Left ventricle myocardium inferior (tissue), 1 donor: ENCODE data around the gene TP53BP1. TPM values are rescaled to one million over a fixed set of nuclear protein-coding genes. Genes with fewer than 3 reads are reported as not detected.
"Not testable (repeated sequence)": the region's sequence is repeated elsewhere in the genome, so short reads cannot be mapped to it uniquely, and the experiment has no call there.

ENCODE experiments used
- DNase-seq: peaks from one replicate; pipeline ENCODE4 v3.0.0-alpha.2; 2020
- H3K27ac ChIP-seq: fragments of 200-600 bp; replicated peaks from 2 replicates; pipeline ENCODE4 v1.8.0; 2021
- H3K27me3 ChIP-seq: fragments of 200-600 bp; 2 replicates; pipeline ENCODE4 v1.8.0; 2021; ENCODE audit warnings: low read depth
- H3K36me3 ChIP-seq: fragments of 200-600 bp; 2 replicates; pipeline ENCODE4 v1.8.0; 2021
- H3K4me1 ChIP-seq: fragments of 200-600 bp; 2 replicates; pipeline ENCODE4 v1.8.0; 2021
- H3K4me3 ChIP-seq: fragments of 200-600 bp; 2 replicates; pipeline ENCODE4 v1.8.0; 2021; ENCODE audit warnings: mild to moderate bottlenecking, moderate library complexity
- H3K9me3 ChIP-seq: fragments of 200-600 bp; replicated peaks from 2 replicates; pipeline ENCODE4 v1.8.0; 2021
- intact Hi-C: fragments of 100-400 bp; cut with micrococcal nuclease; formaldehyde crosslinking; loops from one replicate; pipeline ENCODE4 v1.11.0; 2022
- total RNA-seq: library from RNA; stranded (reverse); fragmentation: NEBNext Ultra II Directional; extraction: Animal tissue kit (Norgen Biotek cat#: 25700); gene quantifications from one replicate; pipeline ENCODE4 v1.2.1, GENCODE V29; 2021
- TF ChIP-seq, protein P1 (sequence below): fragments of 200-600 bp; IDR thresholded peaks from 2 replicates; pipeline ENCODE4 v1.8.0; 2021; ENCODE audit warnings: antibody characterized with exemption, mild to moderate bottlenecking, borderline replicate concordance
- donor health status: DM: no; HTN: yes; CAD: no; lungs with severe emphysema.

Gene TP53BP1
- total RNA-seq, 1 donor from 2014 or later, result 28.6 TPM

- H3K4me3 ChIP-seq, result no peak overlapping the region
- DNase-seq, result no peak
- H3K9me3 ChIP-seq, result no peaks in the 10 kb centered on the region
- no peak overlapping the region for H3K27ac ChIP-seq
- H3K4me1 ChIP-seq, result peaks cover 14% of the 10 kb centered on the region
- peaks cover 100% of the 10 kb centered on the region for H3K36me3 ChIP-seq
- intact Hi-C loops, result no loop called here
- no peaks in the 10 kb centered on the region for H3K27me3 ChIP-seq
- TF ChIP-seq, protein P1, sequence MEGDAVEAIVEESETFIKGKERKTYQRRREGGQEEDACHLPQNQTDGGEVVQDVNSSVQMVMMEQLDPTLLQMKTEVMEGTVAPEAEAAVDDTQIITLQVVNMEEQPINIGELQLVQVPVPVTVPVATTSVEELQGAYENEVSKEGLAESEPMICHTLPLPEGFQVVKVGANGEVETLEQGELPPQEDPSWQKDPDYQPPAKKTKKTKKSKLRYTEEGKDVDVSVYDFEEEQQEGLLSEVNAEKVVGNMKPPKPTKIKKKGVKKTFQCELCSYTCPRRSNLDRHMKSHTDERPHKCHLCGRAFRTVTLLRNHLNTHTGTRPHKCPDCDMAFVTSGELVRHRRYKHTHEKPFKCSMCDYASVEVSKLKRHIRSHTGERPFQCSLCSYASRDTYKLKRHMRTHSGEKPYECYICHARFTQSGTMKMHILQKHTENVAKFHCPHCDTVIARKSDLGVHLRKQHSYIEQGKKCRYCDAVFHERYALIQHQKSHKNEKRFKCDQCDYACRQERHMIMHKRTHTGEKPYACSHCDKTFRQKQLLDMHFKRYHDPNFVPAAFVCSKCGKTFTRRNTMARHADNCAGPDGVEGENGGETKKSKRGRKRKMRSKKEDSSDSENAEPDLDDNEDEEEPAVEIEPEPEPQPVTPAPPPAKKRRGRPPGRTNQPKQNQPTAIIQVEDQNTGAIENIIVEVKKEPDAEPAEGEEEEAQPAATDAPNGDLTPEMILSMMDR, result no peak
Observed at GRCh38 chr15:43404130-43404529, 88.8 kb downstream of the TP53BP1 start.

DNA sequence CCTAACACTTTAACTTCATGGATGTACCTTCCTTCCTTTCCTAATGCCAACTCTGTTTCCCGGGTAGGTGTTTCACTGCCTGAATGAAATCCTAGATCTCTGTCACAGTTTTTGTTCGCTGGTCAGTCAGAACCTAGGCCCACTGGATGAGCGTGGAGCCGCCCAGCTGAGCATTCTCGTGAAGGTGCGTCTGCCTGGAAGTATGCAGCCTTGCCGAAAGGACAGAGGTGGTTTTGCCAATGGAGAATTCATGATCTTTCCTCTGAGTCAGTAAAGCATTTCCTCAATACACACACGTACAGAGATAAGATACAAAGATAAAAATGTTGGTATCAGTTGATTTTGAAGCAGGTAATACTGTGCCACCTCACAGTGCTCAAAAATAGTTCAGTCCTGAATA, 89.3 kb downstream of the TP53BP1 start:
- H3K27me3 ChIP-seq, result no peaks in the 10 kb centered on the region
- no peak overlapping the region for H3K4me3 ChIP-seq
- no peaks in the 10 kb centered on the region for H3K9me3 ChIP-seq
- no peak for DNase-seq
- intact Hi-C loops, result no loop called here
- peaks cover 14% of the 10 kb centered on the region for H3K4me1 ChIP-seq
- no peak overlapping the region for H3K27ac ChIP-seq
- peaks cover 100% of the 10 kb centered on the region for H3K36me3 ChIP-seq
- TF ChIP-seq, protein P1, result no peak

DNA sequence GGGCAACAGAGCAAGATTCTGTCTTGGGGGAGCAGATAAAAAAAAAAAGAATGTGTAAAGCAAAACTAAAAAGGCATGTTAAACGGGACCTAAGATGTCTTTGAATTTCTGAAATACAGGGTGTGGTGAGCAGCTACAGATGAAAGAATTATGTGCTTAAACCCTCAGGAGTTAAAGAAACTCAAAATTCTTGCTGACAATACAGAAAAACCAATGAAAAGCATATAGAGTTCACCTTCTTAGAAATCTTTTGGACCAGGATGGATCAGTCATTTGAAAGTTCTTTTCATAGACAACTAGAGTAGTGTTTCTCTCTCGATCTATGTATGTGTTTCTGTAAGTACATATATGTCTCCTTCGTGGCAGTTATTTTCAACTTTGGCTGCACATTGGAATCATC, 90.7 kb downstream of the TP53BP1 start:
- peaks cover 14% of the 10 kb centered on the region for H3K4me1 ChIP-seq
- TF ChIP-seq, protein P1, result no peak
- H3K27me3 ChIP-seq, result no peaks in the 10 kb centered on the region
- H3K36me3 ChIP-seq, result peaks cover 100% of the 10 kb centered on the region
- H3K9me3 ChIP-seq, result no peaks in the 10 kb centered on the region
- no peak overlapping the region for H3K27ac ChIP-seq
- intact Hi-C loops, result no loop called here
- no peak for DNase-seq
- no peak overlapping the region for H3K4me3 ChIP-seq

DNA sequence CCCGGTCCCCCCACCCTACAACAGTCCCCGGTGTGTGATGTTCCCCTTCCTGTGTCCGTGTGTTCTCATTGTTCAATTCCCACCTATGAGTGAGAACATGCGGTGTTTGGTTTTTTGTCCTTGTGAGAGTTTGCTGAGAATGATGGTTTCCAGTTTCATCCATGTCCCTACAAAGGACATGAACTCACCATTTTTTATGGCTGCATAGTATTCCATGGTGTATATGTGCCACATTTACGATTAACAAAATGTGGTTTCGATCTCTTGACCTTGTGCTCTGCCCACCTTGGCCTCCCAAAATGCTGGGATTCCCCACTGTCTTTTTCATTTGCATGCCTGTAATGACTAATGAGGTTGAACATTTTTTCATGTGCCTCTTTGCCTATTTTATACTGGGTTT, 99.4 kb downstream of the TP53BP1 start:
- H3K27ac ChIP-seq, H3K4me3 ChIP-seq, DNase-seq, H3K9me3 ChIP-seq, intact Hi-C loops, H3K27me3 ChIP-seq, H3K4me1 ChIP-seq: not testable (repeated sequence)
- peaks cover 45% of the 10 kb centered on the region for H3K36me3 ChIP-seq

DNA sequence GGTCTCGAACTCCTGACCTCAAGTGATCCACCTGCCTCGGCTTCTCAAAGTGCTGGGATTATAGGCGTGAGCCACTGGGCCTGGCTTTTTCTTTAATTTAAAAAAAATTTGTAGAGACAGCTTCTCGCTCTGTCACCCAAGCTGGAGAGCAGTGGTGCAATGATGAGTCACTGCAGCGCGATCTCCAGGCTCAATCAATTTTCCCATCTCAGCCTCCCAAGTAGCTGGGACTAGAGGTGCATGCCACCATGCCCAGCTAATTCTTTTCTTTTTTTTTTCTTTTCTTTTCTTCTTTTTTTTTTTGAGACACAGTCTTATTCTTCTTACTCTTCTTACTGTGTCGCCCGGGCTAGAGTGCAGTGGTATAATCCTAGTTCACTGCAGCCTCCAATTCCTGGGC, 102.2 kb downstream of the TP53BP1 start:
- Histone ChIP-seq H3K9me3 (no peaks in the 10 kb centered on the region), H3K4me3 (no peak overlapping the region), H3K27ac (no peak overlapping the region), H3K27me3 (no peaks in the 10 kb centered on the region), H3K4me1 (no peaks in the 10 kb centered on the region), H3K36me3 (peaks cover 43% of the 10 kb centered on the region)
- intact Hi-C loops, result no loop called here
- TF ChIP-seq, protein P1, result no peak
- DNase-seq, result no peak

GRCh38 chr15:43383070-43383469, 109.9 kb downstream of the TP53BP1 start:
- Histone ChIP-seq H3K36me3 (peaks cover 86% of the 10 kb centered on the region), H3K9me3 (no peaks in the 10 kb centered on the region), H3K4me3 (no peak overlapping the region), H3K4me1 (no peaks in the 10 kb centered on the region), H3K27me3 (no peaks in the 10 kb centered on the region), H3K27ac (no peak overlapping the region)
- no peak for DNase-seq
- TF ChIP-seq, protein P1, result no peak
- intact Hi-C loops, result no loop called here
